Loucy (cell line): ENCODE results near the gene CAST.

Experiments
- CTCF ChIP-seq: fragments of 200-600 bp; sonication (generic); conservative IDR thresholded peaks from 2 replicates; pipeline ENCODE4 v1.5.1; 2014; ENCODE audit warnings: mild to moderate bottlenecking, antibody characterized with exemption, low read length
- EZH2phosphoT487 ChIP-seq: fragments of 200-600 bp; IDR thresholded peaks from 2 replicates; pipeline ENCODE4 v1.6.1; 2018; ENCODE audit warnings: antibody characterized with exemption, mild to moderate bottlenecking, moderate library complexity, borderline replicate concordance

DNA sequence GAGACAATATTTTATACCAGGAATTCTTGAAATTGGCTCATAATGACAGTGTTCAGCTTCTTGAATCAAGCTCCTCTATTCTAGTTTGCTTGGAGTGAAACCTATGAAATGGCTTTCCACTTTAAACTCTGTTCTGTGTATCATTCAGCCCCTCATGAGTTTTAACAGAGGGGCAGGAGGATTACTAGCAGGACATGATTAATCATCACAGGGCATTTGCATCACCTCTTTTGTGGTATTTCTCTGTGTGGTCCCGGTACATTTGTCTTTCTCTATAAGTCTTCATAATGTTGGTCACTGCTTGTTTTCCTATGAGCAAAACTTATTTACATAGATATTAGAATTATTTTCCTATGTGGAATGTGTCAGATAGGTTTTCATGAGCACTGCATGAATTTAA lies 21.2 kb downstream of the CAST start:
- TF ChIP-seq EZH2phosphoT487 (no peak), CTCF (no peak)
